ENCODE measurements around the gene IQGAP2.

GRCh38 chr5:76724871-76725270 lies 321.8 kb downstream of the IQGAP2 start:
- TF ChIP-seq CTCF (IDR thresholded peaks at IDR 0.05) (no peak), EZH2 (IDR thresholded peaks at IDR 0.05; ENCODE audit: borderline replicate concordance, insufficient read depth, low read depth, low read length, poor library complexity, severe bottlenecking) (no peak)
